HEK293 (cell line): Measurements from ENCODE around the gene CLTB.

Experiments
- CTCF ChIA-PET: fragments of 350-600 bp; formaldehyde crosslinking; extraction: SDS; loops from one replicate; lab custom pipeline; 2021; ENCODE audit warnings: antibody characterized with exemption; lab: Yijun Ruan, JAX
- POLR2A ChIA-PET: fragments of 300-600 bp; formaldehyde crosslinking; extraction: SDS; loops from one replicate; lab custom pipeline; 2020; ENCODE audit warnings: antibody characterized with exemption, inconsistent platforms; lab: Yijun Ruan, JAX
- H3K27ac ChIP-seq: fragments of 200-500 bp; sonication (Bioruptor generic); 2 replicates; pipeline ENCODE4 v1.5.1; 2014; ENCODE audit warnings: low read depth, low read length, control low read depth, inconsistent platforms; ENCODE audit errors: extremely low read depth
- H3K36me3 ChIP-seq, 2 experiments: fragments of 200-500 bp in 1 of 2; sonication (Bioruptor generic) in 1 of 2; 1 replicate in 1 of 2; 2 replicates in 1 of 2; pipeline ENCODE4 v1.5.1; 2014 to 2017; ENCODE audit warnings: inconsistent platforms in 2 of 2, low read length in 2 of 2; ENCODE audit not compliant: control insufficient read depth in 2 of 2, insufficient read depth in 1 of 2
- H3K4me1 ChIP-seq: fragments of 200-500 bp; sonication (Bioruptor generic); 2 replicates; pipeline ENCODE4 v1.5.1; 2014; ENCODE audit warnings: mild to moderate bottlenecking, low read length, inconsistent platforms; ENCODE audit not compliant: control insufficient read depth, insufficient read depth
- H3K4me3 ChIP-seq: 2 replicates; pipeline ENCODE4 v1.5.1; 2011; ENCODE audit warnings: low read depth, mild to moderate bottlenecking, control low read depth, low read length, moderate library complexity
- H3K9me3 ChIP-seq: fragments of 200-500 bp; sonication (Bioruptor generic); 2 replicates; pipeline ENCODE4 v1.5.1; 2014; ENCODE audit warnings: low read depth, low read length, inconsistent platforms; ENCODE audit not compliant: control insufficient read depth, insufficient read depth
- EGR2 ChIP-seq: fragments of 450-650 bp; formaldehyde crosslinking; IDR thresholded peaks from 2 replicates; pipeline ENCODE4 v1.5.1; 2016; ENCODE audit warnings: low read depth, missing biosample characterization, missing genetic modification characterization
- HOXC10 ChIP-seq: sonication (generic); formaldehyde crosslinking; IDR thresholded peaks from 2 replicates; pipeline ENCODE4 v1.8.1; 2023; ENCODE audit warnings: mild to moderate bottlenecking, missing genetic modification reagents
- PBX3 ChIP-seq: sonication (generic); formaldehyde crosslinking; IDR thresholded peaks from 2 replicates; pipeline ENCODE4 v1.8.1; 2022; ENCODE audit warnings: mild to moderate bottlenecking, moderate library complexity, missing genetic modification reagents
- SP2 ChIP-seq: fragments of 450-650 bp; formaldehyde crosslinking; IDR thresholded peaks from 2 replicates; pipeline ENCODE4 v1.5.1; 2016; ENCODE audit warnings: missing biosample characterization, missing genetic modification characterization
- ZBTB21 ChIP-seq: fragments of 450-650 bp; formaldehyde crosslinking; IDR thresholded peaks from 2 replicates; pipeline ENCODE4 v1.5.1; 2017; ENCODE audit warnings: missing biosample characterization, missing genetic modification characterization
- ZFHX2 ChIP-seq: fragments of 450-650 bp; formaldehyde crosslinking; conservative IDR thresholded peaks from 2 replicates; pipeline ENCODE4 v1.5.1; 2016; ENCODE audit warnings: missing biosample characterization, missing genetic modification characterization
- ZFP41 ChIP-seq: fragments of 450-650 bp; formaldehyde crosslinking; IDR thresholded peaks from 2 replicates; pipeline ENCODE4 v1.5.1; 2016; ENCODE audit warnings: missing biosample characterization, missing genetic modification characterization, borderline replicate concordance
- ZNF121 ChIP-seq: fragments of 450-650 bp; formaldehyde crosslinking; IDR thresholded peaks from 2 replicates; pipeline ENCODE4 v1.5.1; 2016; ENCODE audit warnings: missing biosample characterization, missing genetic modification characterization
- ZNF157 ChIP-seq: fragments of 450-650 bp; formaldehyde crosslinking; IDR thresholded peaks from 2 replicates; pipeline ENCODE4 v1.5.1; 2016; ENCODE audit warnings: missing biosample characterization, missing genetic modification characterization
- ZNF174 ChIP-seq: fragments of 450-650 bp; formaldehyde crosslinking; IDR thresholded peaks from 2 replicates; pipeline ENCODE4 v1.5.0; 2017; ENCODE audit warnings: missing biosample characterization, mild to moderate bottlenecking, missing genetic modification characterization
- ZNF211 ChIP-seq: fragments of 450-650 bp; formaldehyde crosslinking; IDR thresholded peaks from 2 replicates; pipeline ENCODE4 v1.5.1; 2016; ENCODE audit warnings: low read depth, missing biosample characterization, missing genetic modification characterization
- ZNF239 ChIP-seq: fragments of 450-650 bp; formaldehyde crosslinking; IDR thresholded peaks from 2 replicates; pipeline ENCODE4 v1.5.1; 2016; ENCODE audit warnings: missing biosample characterization, missing genetic modification characterization
- ZNF354C ChIP-seq: fragments of 450-650 bp; formaldehyde crosslinking; IDR thresholded peaks from 2 replicates; pipeline ENCODE4 v1.5.1; 2016; ENCODE audit warnings: missing biosample characterization, missing genetic modification characterization, low read depth, borderline replicate concordance
- ZNF426 ChIP-seq: fragments of 450-650 bp; formaldehyde crosslinking; IDR thresholded peaks from 2 replicates; pipeline ENCODE4 v1.5.1; 2017; ENCODE audit warnings: missing biosample characterization, missing genetic modification characterization, mild to moderate bottlenecking, inconsistent platforms, moderate library complexity
- ZNF521 ChIP-seq: fragments of 450-650 bp; formaldehyde crosslinking; IDR thresholded peaks from 2 replicates; pipeline ENCODE4 v1.5.1; 2017; ENCODE audit warnings: missing biosample characterization, mild to moderate bottlenecking, missing genetic modification characterization
- ZNF600 ChIP-seq: fragments of 450-650 bp; formaldehyde crosslinking; IDR thresholded peaks from 2 replicates; pipeline ENCODE4 v1.5.1; 2016; ENCODE audit warnings: missing biosample characterization, missing genetic modification characterization
- ZNF610 ChIP-seq: fragments of 450-650 bp; formaldehyde crosslinking; IDR thresholded peaks from 2 replicates; pipeline ENCODE4 v1.5.1; 2016; ENCODE audit warnings: missing biosample characterization, missing genetic modification characterization, borderline replicate concordance
- ZNF658 ChIP-seq: fragments of 450-650 bp; formaldehyde crosslinking; IDR thresholded peaks from 2 replicates; pipeline ENCODE4; 2016; ENCODE audit warnings: missing biosample characterization, missing genetic modification characterization
- ZNF664 ChIP-seq: fragments of 450-650 bp; formaldehyde crosslinking; IDR thresholded peaks from 2 replicates; pipeline ENCODE4 v1.5.1; 2016; ENCODE audit warnings: missing biosample characterization, missing genetic modification characterization
- ZNF76 ChIP-seq: fragments of 450-650 bp; formaldehyde crosslinking; IDR thresholded peaks from 2 replicates; pipeline ENCODE4; 2016; ENCODE audit warnings: low read depth, missing biosample characterization, missing genetic modification characterization, borderline replicate concordance
- ZNF830 ChIP-seq: fragments of 450-650 bp; IDR thresholded peaks from 2 replicates; pipeline ENCODE4 v1.5.0; 2018; ENCODE audit warnings: missing biosample characterization, missing genetic modification characterization, low read depth, mild to moderate bottlenecking, moderate library complexity
- ZSCAN23 ChIP-seq: fragments of 450-650 bp; formaldehyde crosslinking; IDR thresholded peaks from 2 replicates; pipeline ENCODE4 v1.5.1; 2016; ENCODE audit warnings: missing biosample characterization, missing genetic modification characterization
- ZXDB ChIP-seq: fragments of 450-650 bp; formaldehyde crosslinking; IDR thresholded peaks from 2 replicates; pipeline ENCODE4 v1.5.1; 2016; ENCODE audit warnings: missing biosample characterization, missing genetic modification characterization
- TF ChIP-seq, protein P1 (sequence below): fragments of 450-650 bp; formaldehyde crosslinking; IDR thresholded peaks from 2 replicates; pipeline ENCODE4 v1.5.1; 2016; ENCODE audit warnings: missing biosample characterization, missing genetic modification characterization

CLTB gene

DNA sequence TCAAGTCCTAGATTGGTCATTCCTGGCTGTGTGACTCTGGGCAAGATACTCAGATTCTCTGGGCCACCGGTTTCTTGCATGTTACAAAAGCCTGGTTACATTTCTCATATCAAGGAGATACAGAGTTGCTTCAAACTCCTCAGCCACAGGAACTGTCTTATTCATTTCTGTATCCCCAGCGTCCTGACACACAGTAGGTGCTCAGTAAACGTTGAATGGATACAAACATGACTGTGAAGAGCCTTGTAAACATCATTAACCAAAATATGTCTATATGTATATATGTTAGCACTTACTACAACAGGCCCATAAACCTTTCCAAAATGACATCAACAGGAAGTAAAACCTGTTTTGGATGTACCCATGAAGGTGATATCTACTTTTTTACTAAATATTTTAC is 1.6 kb downstream of the CLTB start:
- Histone ChIP-seq H3K36me3 (peaks cover 0 to 13% of the 10 kb centered on the region in 2 experiments; a peak in 1 of 3 replicates), H3K4me3 (no peak overlapping the region), H3K9me3 (no peaks in the 10 kb centered on the region), H3K27ac (no peak overlapping the region), H3K4me1 (no peaks in the 10 kb centered on the region)
- POLR2A ChIA-PET: interaction anchor here (0.7 kb wide), 1 partner anchor 9 kb away, joined by 3 read pairs; no protein-coding TSS in a partner anchor
- TF ChIP-seq ZBTB21 (tag by site-specific recombination): no peak
- peak; percentile 41 for TF ChIP-seq ZNF664 (tag by site-specific recombination)
- CTCF ChIA-PET: interaction anchor here (0.6 to 5.2 kb wide), 4 partner anchors 33 to 1039 kb away, joined by 3 to 43 read pairs (median 4); partner anchors contain the start of genes FAF2 and RNF44

DNA sequence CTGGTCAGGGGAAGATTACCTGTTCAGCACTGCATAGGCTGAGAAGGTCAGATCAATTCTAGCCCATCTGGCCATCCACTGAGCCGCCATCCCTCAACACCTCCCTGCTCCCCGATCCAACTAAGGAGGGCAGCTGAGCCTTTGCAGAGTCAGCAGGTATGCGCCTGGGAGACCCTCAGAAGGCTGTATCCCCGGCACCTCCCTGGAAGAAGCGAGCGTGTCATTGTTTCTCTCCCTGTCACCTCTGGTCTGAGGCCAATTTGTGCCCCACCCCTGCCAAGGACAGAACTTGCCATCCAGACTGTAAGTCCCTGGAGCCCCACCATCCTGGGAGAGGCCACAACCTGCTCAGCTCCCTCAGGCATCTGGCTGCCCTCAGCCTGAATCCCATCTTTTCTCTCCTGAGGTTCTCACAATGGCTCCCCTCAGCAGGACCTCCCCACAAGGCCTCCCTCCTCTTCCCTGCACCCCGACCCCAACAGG is 2.6 kb downstream of the CLTB start:
- no peak for TF ChIP-seq ZNF211
- TF ChIP-seq ZSCAN23: no peak
- no peak for TF ChIP-seq ZXDB
- TF ChIP-seq ZNF521: no peak
- TF ChIP-seq ZNF830: no peak
- no peak for TF ChIP-seq ZNF174
- no peak for TF ChIP-seq ZNF610 (tag by site-specific recombination)
- H3K4me1 ChIP-seq: no peaks in the 10 kb centered on the region

GRCh38 chr5:176413255-176413565 is 3.1 kb downstream of the CLTB start:
- CTCF ChIA-PET: interaction anchor here (0.7 kb wide), 1 partner anchor 555 kb away, joined by 3 read pairs; no protein-coding TSS in a partner anchor
- H3K27ac ChIP-seq: no peak overlapping the region
- TF ChIP-seq, protein P1, sequence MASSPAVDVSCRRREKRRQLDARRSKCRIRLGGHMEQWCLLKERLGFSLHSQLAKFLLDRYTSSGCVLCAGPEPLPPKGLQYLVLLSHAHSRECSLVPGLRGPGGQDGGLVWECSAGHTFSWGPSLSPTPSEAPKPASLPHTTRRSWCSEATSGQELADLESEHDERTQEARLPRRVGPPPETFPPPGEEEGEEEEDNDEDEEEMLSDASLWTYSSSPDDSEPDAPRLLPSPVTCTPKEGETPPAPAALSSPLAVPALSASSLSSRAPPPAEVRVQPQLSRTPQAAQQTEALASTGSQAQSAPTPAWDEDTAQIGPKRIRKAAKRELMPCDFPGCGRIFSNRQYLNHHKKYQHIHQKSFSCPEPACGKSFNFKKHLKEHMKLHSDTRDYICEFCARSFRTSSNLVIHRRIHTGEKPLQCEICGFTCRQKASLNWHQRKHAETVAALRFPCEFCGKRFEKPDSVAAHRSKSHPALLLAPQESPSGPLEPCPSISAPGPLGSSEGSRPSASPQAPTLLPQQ (tag by site-specific recombination): no peak
- TF ChIP-seq ZNF426 (tag by site-specific recombination) (no peak), ZNF600 (tag by site-specific recombination) (no peak)
- TF ChIP-seq, all 188 proteins: peak for 0
- Histone ChIP-seq H3K9me3 (no peaks in the 10 kb centered on the region), H3K4me1 (no peaks in the 10 kb centered on the region), H3K4me3 (no peak overlapping the region), H3K36me3 (peaks cover 8 to 21% of the 10 kb centered on the region in 2 experiments; a peak in 2 of 3 replicates)
- POLR2A ChIA-PET: no interaction called here

More for the DNA sequence above, 2.6 kb downstream of the CLTB start:
- POLR2A ChIA-PET: interaction anchor here (0.7 kb wide), 1 partner anchor 60 kb away, joined by 3 read pairs; no protein-coding TSS in a partner anchor
- Histone ChIP-seq H3K27ac (no peak overlapping the region), H3K9me3 (no peaks in the 10 kb centered on the region), H3K4me3 (no peak overlapping the region), H3K36me3 (peaks cover 7 to 18% of the 10 kb centered on the region in 2 experiments; a peak in 2 of 3 replicates)
- CTCF ChIA-PET: no interaction called here

- ChIA-PET POLR2A (no interaction called here), CTCF (interaction anchor here (0.7 kb wide), 1 partner anchor 556 kb away, joined by 3 read pairs; no protein-coding TSS in a partner anchor)
- Histone ChIP-seq H3K27ac (no peak overlapping the region), H3K9me3 (no peaks in the 10 kb centered on the region), H3K36me3 (peaks cover 8 to 21% of the 10 kb centered on the region in 2 experiments; a peak in 2 of 3 replicates), H3K4me3 (no peak overlapping the region), H3K4me1 (no peaks in the 10 kb centered on the region)
- peak; percentile 81 for TF ChIP-seq ZFHX2
- TF ChIP-seq HOXC10 (CRISPR knock-in tag): no peak
- no peak for TF ChIP-seq ZNF658 (tag by site-specific recombination)
- TF ChIP-seq PBX3 (CRISPR knock-in tag): no peak
- no peak for TF ChIP-seq ZNF121 (tag by site-specific recombination)
- TF ChIP-seq, protein P1 (tag by site-specific recombination): no peak
- TF ChIP-seq EGR2 (tag by site-specific recombination): peak; percentile 83
- TF ChIP-seq ZNF157: no peak
- no peak for TF ChIP-seq ZNF354C
- no peak for TF ChIP-seq ZFP41 (tag by site-specific recombination)
- TF ChIP-seq ZNF76 (tag by site-specific recombination): no peak
- 0 out of 2 replicates have a peak, but pooled peaks have one; percentile 7 for TF ChIP-seq SP2 (tag by site-specific recombination)
- TF ChIP-seq ZNF600 (tag by site-specific recombination): no peak
- no peak for TF ChIP-seq ZNF239 (tag by site-specific recombination)
These were observed 3.7 kb downstream of the CLTB start for GRCh38 chr5:176412517-176413254.
